Neural progenitor cell (in vitro differentiated cells): ENCODE measurements around the gene MRPL51. TPM values are rescaled to one million over a fixed set of nuclear protein-coding genes. Genes with fewer than 3 reads are reported as not detected.
A peak's percentile ranks its signal among the peaks of the same experiment; 100 is the strongest.

Source experiments
- DNase-seq: peaks from one replicate; pipeline ENCODE4 v3.0.0-alpha.2; 2016; ENCODE audit warnings: low spot score
- H2AFZ ChIP-seq: fragments of 200-600 bp; sonication (generic); replicated peaks from 2 replicates; pipeline ENCODE4 v1.6.1; 2016; ENCODE audit warnings: antibody characterized with exemption
- H3F3A ChIP-seq: fragments of 200-600 bp; sonication (generic); 2 replicates; pipeline ENCODE4 v1.6.1; 2016; ENCODE audit warnings: antibody characterized with exemption, low read depth
- H3K27ac ChIP-seq: fragments of 200-600 bp; sonication (generic); 2 replicates; pipeline ENCODE4 v1.5.1; 2016; ENCODE audit warnings: mild to moderate bottlenecking
- H3K27me3 ChIP-seq: fragments of 200-600 bp; sonication (generic); 2 replicates; pipeline ENCODE4 v1.6.1; 2016; ENCODE audit warnings: mild to moderate bottlenecking, moderate library complexity
- H3K36me3 ChIP-seq: fragments of 200-600 bp; sonication (generic); 2 replicates; pipeline ENCODE4 v1.5.1; 2016
- H3K4me1 ChIP-seq: fragments of 200-600 bp; sonication (generic); 2 replicates; pipeline ENCODE4 v1.6.1; 2016; ENCODE audit warnings: mixed run types
- H3K4me2 ChIP-seq: fragments of 200-600 bp; sonication (generic); 2 replicates; pipeline ENCODE4 v1.6.1; 2016
- H3K4me3 ChIP-seq: fragments of 200-600 bp; sonication (generic); 2 replicates; pipeline ENCODE4 v1.5.1; 2016
- H3K79me2 ChIP-seq: fragments of 200-600 bp; sonication (generic); 2 replicates; pipeline ENCODE4 v1.6.1; 2016; ENCODE audit warnings: low read depth
- H3K9ac ChIP-seq: fragments of 200-600 bp; sonication (generic); 2 replicates; pipeline ENCODE4 v1.6.1; 2016
- H3K9me3 ChIP-seq: fragments of 200-600 bp; sonication (generic); 2 replicates; pipeline ENCODE4 v1.5.1; 2016; ENCODE audit warnings: low read depth
- H4K20me1 ChIP-seq: fragments of 200-600 bp; sonication (generic); 2 replicates; pipeline ENCODE4 v1.6.1; 2016; ENCODE audit warnings: low read depth
- H3K27ac Mint-ChIP-seq: 3 replicates; pipeline ENCODE4 v1.8.0; 2021; ENCODE audit warnings: mixed read lengths
- H3K27me3 Mint-ChIP-seq: 2 replicates; pipeline ENCODE4 v1.8.0; 2022; ENCODE audit warnings: low read depth, mild to moderate bottlenecking, inconsistent platforms, moderate library complexity, mixed read lengths; ENCODE audit not compliant: insufficient read depth
- H3K36me3 Mint-ChIP-seq: 3 replicates; pipeline ENCODE4 v1.8.0; 2021; ENCODE audit warnings: mixed read lengths
- H3K4me1 Mint-ChIP-seq: 3 replicates; pipeline ENCODE4 v1.8.0; 2021; ENCODE audit warnings: mixed read lengths
- H3K4me3 Mint-ChIP-seq: 3 replicates; pipeline ENCODE4 v1.8.0; 2021; ENCODE audit warnings: mild to moderate bottlenecking, moderate library complexity, mixed read lengths
- H3K9me3 Mint-ChIP-seq: 3 replicates; pipeline ENCODE4 v1.8.0; 2020; ENCODE audit warnings: mixed read lengths
- EZH2 ChIP-seq: fragments of 200-600 bp; sonication (generic); IDR thresholded peaks from 2 replicates; pipeline ENCODE4 v1.6.1; 2017; ENCODE audit warnings: antibody characterized with exemption, mild to moderate bottlenecking, moderate library complexity
- EZH2phosphoT487 ChIP-seq: fragments of 200-600 bp; sonication (generic); IDR thresholded peaks from 2 replicates; pipeline ENCODE4 v1.6.1; 2017; ENCODE audit warnings: antibody characterized with exemption
- total RNA-seq: library from RNA; depleted of rRNA; stranded (reverse); fragments of >200 nt; gene quantifications from 2 replicates; pipeline ENCODE4 v1.2.3, GENCODE V29; 2015; ENCODE audit warnings: low replicate concordance
- TF ChIP-seq, protein P1 (sequence below): fragments of 200-600 bp; sonication (generic); IDR thresholded peaks from 2 replicates; pipeline ENCODE4 v1.5.1; 2017; ENCODE audit warnings: antibody characterized with exemption, mild to moderate bottlenecking

Gene MRPL51
- total RNA-seq, 1 donor from 2014 or later: 143 TPM

DNA sequence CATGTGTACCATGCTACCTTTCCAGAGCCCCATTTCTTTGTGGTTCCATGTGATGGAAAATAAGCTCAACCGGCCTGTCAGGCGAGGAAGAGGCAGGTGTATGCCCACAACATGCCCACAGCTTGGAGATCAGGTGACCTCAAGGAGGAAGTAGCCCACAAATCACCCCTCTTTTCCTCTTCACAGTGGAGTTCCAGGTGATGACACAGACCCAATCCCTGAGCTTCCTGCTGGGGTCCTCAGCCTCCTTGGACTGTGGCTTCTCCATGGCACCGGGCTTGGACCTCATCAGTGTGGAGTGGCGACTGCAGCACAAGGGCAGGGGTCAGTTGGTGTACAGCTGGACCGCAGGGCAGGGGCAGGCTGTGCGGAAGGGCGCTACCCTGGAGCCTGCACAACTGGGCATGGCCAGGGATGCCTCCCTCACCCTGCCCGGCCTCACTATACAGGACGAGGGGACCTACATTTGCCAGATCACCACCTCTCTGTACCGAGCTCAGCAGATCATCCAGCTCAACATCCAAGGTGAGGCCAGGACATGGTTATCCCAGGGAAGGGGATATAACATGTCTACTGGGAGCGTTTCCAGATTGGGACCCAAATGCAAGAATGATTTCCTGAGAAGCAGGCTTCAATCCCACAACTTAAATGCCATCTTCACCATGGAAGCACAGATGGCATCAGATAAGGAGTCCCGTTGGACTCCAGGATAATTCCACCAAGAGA lies 35.7 kb downstream of the MRPL51 start:
- no peaks in the 10 kb centered on the region for H3K36me3 ChIP-seq

DNA sequence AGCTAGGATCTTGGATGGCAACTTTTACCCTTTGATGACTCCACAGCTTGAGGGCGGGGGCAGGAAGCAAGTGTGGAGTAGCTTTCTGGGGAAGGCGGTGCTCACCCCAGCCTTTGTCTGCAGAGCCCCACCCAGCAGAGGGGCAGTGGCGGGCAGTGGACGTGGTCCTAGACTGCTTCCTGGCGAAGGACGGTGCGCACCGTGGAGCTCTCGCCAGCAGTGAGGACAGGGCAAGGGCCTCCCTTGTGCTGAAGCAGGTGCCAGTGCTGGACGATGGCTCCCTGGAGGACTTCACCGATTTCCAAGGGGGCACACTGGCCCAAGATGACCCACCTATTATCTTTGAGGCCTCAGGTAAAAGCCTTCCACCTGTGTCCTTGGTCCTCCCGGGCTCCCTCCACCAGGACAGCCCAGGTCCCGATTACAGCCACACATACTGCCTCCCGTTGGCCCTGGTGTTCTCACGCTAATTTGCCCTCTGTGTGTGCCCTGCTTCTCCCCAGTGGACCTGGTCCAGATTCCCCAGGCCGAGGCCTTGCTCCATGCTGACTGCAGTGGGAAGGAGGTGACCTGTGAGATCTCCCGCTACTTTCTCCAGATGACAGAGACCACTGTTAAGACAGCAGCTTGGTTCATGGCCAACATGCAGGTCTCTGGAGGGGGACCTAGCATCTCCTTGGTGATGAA lies 40.0 kb downstream of the MRPL51 start:
- H3K36me3 Mint-ChIP-seq: no peaks in the 10 kb centered on the region
- Histone ChIP-seq H3K4me1 (peaks cover 38% of the 10 kb centered on the region), H3K9me3 (no peaks in the 10 kb centered on the region), H3F3A (peaks cover 38% of the 10 kb centered on the region), H3K36me3 (no peaks in the 10 kb centered on the region), H4K20me1 (no peaks in the 10 kb centered on the region), H2AFZ (peak overlapping the region; percentile 42), H3K4me3 (no peak overlapping the region), H3K79me2 (no peaks in the 10 kb centered on the region), H3K27me3 (no peaks in the 10 kb centered on the region), H3K27ac (peak overlapping the region; percentile 91), H3K9ac (no peak overlapping the region), H3K4me2 (peak overlapping the region; percentile 77)
- H3K27ac Mint-ChIP-seq: peak overlapping the region; percentile 1
- DNase-seq: no peak
- peak overlapping the region; percentile 24 for H3K4me3 Mint-ChIP-seq
- TF ChIP-seq EZH2phosphoT487: no peak
- TF ChIP-seq, protein P1, sequence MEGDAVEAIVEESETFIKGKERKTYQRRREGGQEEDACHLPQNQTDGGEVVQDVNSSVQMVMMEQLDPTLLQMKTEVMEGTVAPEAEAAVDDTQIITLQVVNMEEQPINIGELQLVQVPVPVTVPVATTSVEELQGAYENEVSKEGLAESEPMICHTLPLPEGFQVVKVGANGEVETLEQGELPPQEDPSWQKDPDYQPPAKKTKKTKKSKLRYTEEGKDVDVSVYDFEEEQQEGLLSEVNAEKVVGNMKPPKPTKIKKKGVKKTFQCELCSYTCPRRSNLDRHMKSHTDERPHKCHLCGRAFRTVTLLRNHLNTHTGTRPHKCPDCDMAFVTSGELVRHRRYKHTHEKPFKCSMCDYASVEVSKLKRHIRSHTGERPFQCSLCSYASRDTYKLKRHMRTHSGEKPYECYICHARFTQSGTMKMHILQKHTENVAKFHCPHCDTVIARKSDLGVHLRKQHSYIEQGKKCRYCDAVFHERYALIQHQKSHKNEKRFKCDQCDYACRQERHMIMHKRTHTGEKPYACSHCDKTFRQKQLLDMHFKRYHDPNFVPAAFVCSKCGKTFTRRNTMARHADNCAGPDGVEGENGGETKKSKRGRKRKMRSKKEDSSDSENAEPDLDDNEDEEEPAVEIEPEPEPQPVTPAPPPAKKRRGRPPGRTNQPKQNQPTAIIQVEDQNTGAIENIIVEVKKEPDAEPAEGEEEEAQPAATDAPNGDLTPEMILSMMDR: no peak
- TF ChIP-seq EZH2: no peak
- no peaks in the 10 kb centered on the region for H3K9me3 Mint-ChIP-seq
- H3K4me1 Mint-ChIP-seq: peaks cover 34% of the 10 kb centered on the region
- peaks cover 3% of the 10 kb centered on the region for H3K27me3 Mint-ChIP-seq

More for the DNA sequence above, 35.7 kb downstream of the MRPL51 start:
- Mint-ChIP-seq H3K4me3 (no peak overlapping the region), H3K27ac (no peak overlapping the region), H3K36me3 (peaks cover 5% of the 10 kb centered on the region), H3K27me3 (peaks cover 5% of the 10 kb centered on the region), H3K9me3 (no peaks in the 10 kb centered on the region), H3K4me1 (peaks cover 10% of the 10 kb centered on the region)
- Histone ChIP-seq H3K4me3 (no peak overlapping the region), H3K27me3 (no peaks in the 10 kb centered on the region), H3K4me2 (no peak overlapping the region), H2AFZ (no peak overlapping the region), H3F3A (peaks cover 12% of the 10 kb centered on the region), H3K9ac (no peak overlapping the region), H4K20me1 (no peaks in the 10 kb centered on the region), H3K27ac (no peak overlapping the region), H3K4me1 (peaks cover 10% of the 10 kb centered on the region), H3K79me2 (no peaks in the 10 kb centered on the region), H3K9me3 (no peaks in the 10 kb centered on the region)
- TF ChIP-seq EZH2phosphoT487 (no peak), EZH2 (no peak)
- TF ChIP-seq, protein P1: no peak
- DNase-seq: no peak

DNA sequence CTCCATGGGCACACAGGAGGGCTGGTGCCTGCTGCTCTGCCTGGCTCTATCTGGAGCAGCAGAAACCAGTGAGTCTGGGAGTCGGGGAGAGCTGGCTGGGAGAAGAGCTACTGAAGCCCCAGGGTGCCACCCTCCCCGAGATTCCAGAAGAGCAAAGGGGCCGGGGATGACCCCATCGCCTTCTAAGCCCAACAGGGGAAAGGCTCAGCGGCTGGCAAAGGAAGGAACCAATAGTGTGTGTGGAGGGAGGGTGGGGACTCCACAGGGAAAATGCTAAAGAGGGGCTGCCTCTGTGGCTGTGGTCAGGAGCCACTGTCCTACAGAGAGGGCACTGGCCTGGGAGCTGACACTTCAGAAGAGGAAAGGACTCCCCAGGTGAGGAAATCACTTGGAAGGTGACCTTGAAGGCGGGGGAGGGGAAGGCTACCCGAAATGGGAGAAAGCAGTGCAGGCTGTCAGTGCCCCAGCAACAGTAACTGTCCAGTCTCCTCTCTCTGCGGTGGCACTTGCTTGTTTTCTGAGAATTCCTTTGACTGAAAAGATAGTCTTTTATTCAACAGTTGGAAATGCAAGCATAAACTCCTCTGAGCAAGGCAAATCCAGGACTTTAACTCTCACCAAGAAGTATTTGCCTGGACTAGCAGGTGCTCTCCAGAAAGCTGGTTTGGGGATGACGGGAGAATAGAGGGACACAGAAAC lies 40.7 kb downstream of the MRPL51 start:
- peaks cover 7% of the 10 kb centered on the region for H3K27me3 Mint-ChIP-seq
- Histone ChIP-seq H3F3A (peaks cover 38% of the 10 kb centered on the region), H3K9me3 (no peaks in the 10 kb centered on the region), H3K27ac (peak overlapping the region; percentile 91), H3K9ac (no peak overlapping the region), H2AFZ (peak overlapping the region; percentile 42), H3K4me2 (peak overlapping the region; percentile 77), H3K4me1 (peaks cover 38% of the 10 kb centered on the region), H3K79me2 (no peaks in the 10 kb centered on the region), H3K4me3 (no peak overlapping the region), H3K27me3 (no peaks in the 10 kb centered on the region), H4K20me1 (no peaks in the 10 kb centered on the region), H3K36me3 (no peaks in the 10 kb centered on the region)
- H3K9me3 Mint-ChIP-seq: no peaks in the 10 kb centered on the region
- no peaks in the 10 kb centered on the region for H3K36me3 Mint-ChIP-seq
- DNase-seq: peak; percentile 14
- H3K27ac Mint-ChIP-seq: peak overlapping the region; percentile 98
- peak overlapping the region; percentile 78 for H3K4me3 Mint-ChIP-seq
- TF ChIP-seq EZH2 (no peak), EZH2phosphoT487 (no peak)
- TF ChIP-seq, protein P1: no peak
- peaks cover 38% of the 10 kb centered on the region for H3K4me1 Mint-ChIP-seq
